ENCODE data around the gene TACR1. TPM values are rescaled to one million over a fixed set of nuclear protein-coding genes. Genes with fewer than 3 reads are reported as not detected.

Gene TACR1
- total and polyA plus RNA-seq, 2 experiments from 2014 or later = 3.5 to 7.3 TPM

DNA sequence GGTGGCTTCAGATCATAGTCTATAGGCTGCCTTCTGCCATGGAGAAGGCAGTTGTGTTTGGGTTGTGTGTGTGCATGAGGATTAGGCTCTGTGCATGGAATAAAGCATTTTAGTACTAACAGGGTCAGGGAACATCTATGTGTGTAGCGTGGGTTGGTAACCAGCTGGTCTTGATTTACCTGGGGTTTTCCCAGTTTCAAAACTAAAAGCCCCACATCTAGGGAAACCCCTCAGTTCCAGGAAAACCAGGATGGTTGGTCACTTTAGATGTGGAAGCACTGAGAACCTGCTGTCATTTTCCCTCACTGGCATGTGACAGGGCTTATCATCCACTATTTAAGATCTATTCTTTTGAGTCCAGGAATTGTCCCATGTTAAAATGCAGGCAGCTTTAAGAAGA lies 124.6 kb downstream of the TACR1 start:
- Mint-ChIP-seq H3K9me3 (no peaks in the 10 kb centered on the region; the same call in 2 of the 3 replicates), H3K27ac (no peak overlapping the region), H3K27me3 (ENCODE audit: insufficient read depth, low read depth, poor library complexity) (no peaks in the 10 kb centered on the region), H3K4me1 (peaks cover 12% of the 10 kb centered on the region), H3K4me3 (no peak overlapping the region), H3K36me3 (ENCODE audit: low read depth) (no peaks in the 10 kb centered on the region)
- Histone ChIP-seq H3K79me2 (replicated peaks; ENCODE audit: insufficient read depth) (no peaks in the 10 kb centered on the region), H3K27me3 (ENCODE audit: insufficient read depth) (no peaks in the 10 kb centered on the region), H3K4me1 (ENCODE audit: insufficient read depth) (peaks cover 11% of the 10 kb centered on the region), H3F3A (replicated peaks; ENCODE audit: low read depth) (no peaks in the 10 kb centered on the region), H3K36me3 (ENCODE audit: insufficient read depth) (no peaks in the 10 kb centered on the region), H3K4me2 (no peak overlapping the region), H3K27ac (ENCODE audit: low read depth) (no peak overlapping the region), H3K9me2 (ENCODE audit: insufficient read depth) (no peaks in the 10 kb centered on the region; the same call in 1 of the 2 replicates), H3K4me3 (no peak overlapping the region), H4K20me1 (replicated peaks; ENCODE audit: insufficient read depth) (no peaks in the 10 kb centered on the region), H2AFZ (no peak overlapping the region)
- DNase-seq (ENCODE audit: low spot score) (no peak), ATAC-seq (no peak)
- TF ChIP-seq EZH2 (IDR thresholded peaks at IDR 0.05; ENCODE audit: low read depth, unreplicated experiment) (no peak), NANOG (IDR thresholded peaks at IDR 0.05; ENCODE audit: borderline replicate concordance) (no peak)
- TF ChIP-seq, protein P1, sequence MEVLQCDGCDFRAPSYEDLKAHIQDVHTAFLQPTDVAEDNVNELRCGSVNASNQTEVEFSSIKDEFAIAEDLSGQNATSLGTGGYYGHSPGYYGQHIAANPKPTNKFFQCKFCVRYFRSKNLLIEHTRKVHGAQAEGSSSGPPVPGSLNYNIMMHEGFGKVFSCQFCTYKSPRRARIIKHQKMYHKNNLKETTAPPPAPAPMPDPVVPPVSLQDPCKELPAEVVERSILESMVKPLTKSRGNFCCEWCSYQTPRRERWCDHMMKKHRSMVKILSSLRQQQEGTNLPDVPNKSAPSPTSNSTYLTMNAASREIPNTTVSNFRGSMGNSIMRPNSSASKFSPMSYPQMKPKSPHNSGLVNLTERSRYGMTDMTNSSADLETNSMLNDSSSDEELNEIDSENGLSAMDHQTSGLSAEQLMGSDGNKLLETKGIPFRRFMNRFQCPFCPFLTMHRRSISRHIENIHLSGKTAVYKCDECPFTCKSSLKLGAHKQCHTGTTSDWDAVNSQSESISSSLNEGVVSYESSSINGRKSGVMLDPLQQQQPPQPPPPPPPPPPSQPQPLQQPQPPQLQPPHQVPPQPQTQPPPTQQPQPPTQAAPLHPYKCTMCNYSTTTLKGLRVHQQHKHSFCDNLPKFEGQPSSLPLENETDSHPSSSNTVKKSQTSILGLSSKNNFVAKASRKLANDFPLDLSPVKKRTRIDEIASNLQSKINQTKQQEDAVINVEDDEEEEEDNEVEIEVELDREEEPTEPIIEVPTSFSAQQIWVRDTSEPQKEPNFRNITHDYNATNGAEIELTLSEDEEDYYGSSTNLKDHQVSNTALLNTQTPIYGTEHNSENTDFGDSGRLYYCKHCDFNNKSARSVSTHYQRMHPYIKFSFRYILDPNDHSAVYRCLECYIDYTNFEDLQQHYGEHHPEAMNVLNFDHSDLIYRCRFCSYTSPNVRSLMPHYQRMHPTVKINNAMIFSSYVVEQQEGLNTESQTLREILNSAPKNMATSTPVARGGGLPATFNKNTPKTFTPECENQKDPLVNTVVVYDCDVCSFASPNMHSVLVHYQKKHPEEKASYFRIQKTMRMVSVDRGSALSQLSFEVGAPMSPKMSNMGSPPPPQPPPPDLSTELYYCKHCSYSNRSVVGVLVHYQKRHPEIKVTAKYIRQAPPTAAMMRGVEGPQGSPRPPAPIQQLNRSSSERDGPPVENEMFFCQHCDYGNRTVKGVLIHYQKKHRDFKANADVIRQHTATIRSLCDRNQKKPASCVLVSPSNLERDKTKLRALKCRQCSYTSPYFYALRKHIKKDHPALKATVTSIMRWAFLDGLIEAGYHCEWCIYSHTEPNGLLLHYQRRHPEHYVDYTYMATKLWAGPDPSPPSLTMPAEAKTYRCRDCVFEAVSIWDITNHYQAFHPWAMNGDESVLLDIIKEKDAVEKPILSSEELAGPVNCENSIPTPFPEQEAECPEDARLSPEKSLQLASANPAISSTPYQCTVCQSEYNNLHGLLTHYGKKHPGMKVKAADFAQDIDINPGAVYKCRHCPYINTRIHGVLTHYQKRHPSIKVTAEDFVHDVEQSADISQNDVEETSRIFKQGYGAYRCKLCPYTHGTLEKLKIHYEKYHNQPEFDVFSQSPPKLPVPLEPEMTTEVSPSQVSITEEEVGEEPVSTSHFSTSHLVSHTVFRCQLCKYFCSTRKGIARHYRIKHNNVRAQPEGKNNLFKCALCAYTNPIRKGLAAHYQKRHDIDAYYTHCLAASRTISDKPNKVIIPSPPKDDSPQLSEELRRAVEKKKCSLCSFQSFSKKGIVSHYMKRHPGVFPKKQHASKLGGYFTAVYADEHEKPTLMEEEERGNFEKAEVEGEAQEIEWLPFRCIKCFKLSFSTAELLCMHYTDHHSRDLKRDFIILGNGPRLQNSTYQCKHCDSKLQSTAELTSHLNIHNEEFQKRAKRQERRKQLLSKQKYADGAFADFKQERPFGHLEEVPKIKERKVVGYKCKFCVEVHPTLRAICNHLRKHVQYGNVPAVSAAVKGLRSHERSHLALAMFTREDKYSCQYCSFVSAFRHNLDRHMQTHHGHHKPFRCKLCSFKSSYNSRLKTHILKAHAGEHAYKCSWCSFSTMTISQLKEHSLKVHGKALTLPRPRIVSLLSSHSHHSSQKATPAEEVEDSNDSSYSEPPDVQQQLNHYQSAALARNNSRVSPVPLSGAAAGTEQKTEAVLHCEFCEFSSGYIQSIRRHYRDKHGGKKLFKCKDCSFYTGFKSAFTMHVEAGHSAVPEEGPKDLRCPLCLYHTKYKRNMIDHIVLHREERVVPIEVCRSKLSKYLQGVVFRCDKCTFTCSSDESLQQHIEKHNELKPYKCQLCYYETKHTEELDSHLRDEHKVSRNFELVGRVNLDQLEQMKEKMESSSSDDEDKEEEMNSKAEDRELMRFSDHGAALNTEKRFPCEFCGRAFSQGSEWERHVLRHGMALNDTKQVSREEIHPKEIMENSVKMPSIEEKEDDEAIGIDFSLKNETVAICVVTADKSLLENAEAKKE (CRISPR knock-in tag; IDR thresholded peaks at IDR 0.05) = no peak

DNA sequence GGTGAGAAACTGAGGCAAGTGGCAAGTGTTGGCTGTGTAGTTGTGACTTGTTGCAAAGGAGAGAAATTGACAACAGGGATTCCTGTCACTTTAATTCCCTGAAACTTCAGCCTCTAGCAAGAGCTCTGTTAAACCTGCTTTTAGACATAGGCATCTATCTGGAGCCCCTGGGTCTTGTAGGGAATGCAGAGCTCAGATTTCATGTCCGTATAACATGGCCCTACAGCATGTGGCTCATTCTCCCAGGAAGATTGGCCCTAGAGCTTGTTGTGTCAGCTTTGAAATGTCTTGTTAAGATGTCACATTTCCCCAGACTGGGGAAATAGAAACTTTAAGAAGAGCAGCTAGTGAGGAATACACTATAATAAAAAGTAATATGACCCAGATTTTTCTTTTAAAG lies 125.1 kb downstream of the TACR1 start:
- Histone ChIP-seq H3F3A (replicated peaks; ENCODE audit: low read depth) (no peaks in the 10 kb centered on the region), H3K4me3 (no peak overlapping the region), H3K79me2 (replicated peaks; ENCODE audit: insufficient read depth) (no peaks in the 10 kb centered on the region), H3K4me1 (ENCODE audit: insufficient read depth) (peaks cover 6% of the 10 kb centered on the region; the same call in 1 of the 2 replicates), H3K9me2 (ENCODE audit: insufficient read depth) (no peaks in the 10 kb centered on the region; the same call in 1 of the 2 replicates), H3K4me2 (no peak overlapping the region), H3K27me3 (ENCODE audit: insufficient read depth) (no peaks in the 10 kb centered on the region), H3K36me3 (ENCODE audit: insufficient read depth) (no peaks in the 10 kb centered on the region), H4K20me1 (replicated peaks; ENCODE audit: insufficient read depth) (no peaks in the 10 kb centered on the region), H2AFZ (no peak overlapping the region), H3K27ac (ENCODE audit: low read depth) (no peak overlapping the region)
- peak; percentile 77 for ATAC-seq
- peaks cover 8% of the 10 kb centered on the region; the same call in 2 of the 3 replicates for H3K4me1 Mint-ChIP-seq
- H3K27ac Mint-ChIP-seq = no peak overlapping the region
- H3K4me3 Mint-ChIP-seq = no peak overlapping the region
- peak; percentile 12 for DNase-seq (ENCODE audit: low spot score)
- H3K9me3 Mint-ChIP-seq = no peaks in the 10 kb centered on the region; the same call in 2 of the 3 replicates
- no peaks in the 10 kb centered on the region for H3K27me3 Mint-ChIP-seq (ENCODE audit: insufficient read depth, low read depth, poor library complexity)
- no peaks in the 10 kb centered on the region for H3K36me3 Mint-ChIP-seq (ENCODE audit: low read depth)
- TF ChIP-seq JUNB (IDR thresholded peaks at IDR 0.05; ENCODE audit: unreplicated experiment) (no peak), ZNF114 (CRISPR knock-in tag; IDR thresholded peaks at IDR 0.05) (no peak), EZH2phosphoT487 (IDR thresholded peaks at IDR 0.05; ENCODE audit: unreplicated experiment) (no peak), NANOG (IDR thresholded peaks at IDR 0.05; ENCODE audit: borderline replicate concordance) (no peak)
- TF ChIP-seq, protein P1 (CRISPR knock-in tag; IDR thresholded peaks at IDR 0.05) = no peak

All from GM23338 (cell line).